8988T (cell line): ENCODE measurements around the gene RPS6KA1.
"Not testable (repeated sequence)": the region's sequence is repeated elsewhere in the genome, so short reads cannot be mapped to it uniquely, and the experiment has no call there.

Experiments used
- DNase-seq: peaks from one replicate; pipeline ENCODE4 v3.0.0; 2011

RPS6KA1 gene

DNA sequence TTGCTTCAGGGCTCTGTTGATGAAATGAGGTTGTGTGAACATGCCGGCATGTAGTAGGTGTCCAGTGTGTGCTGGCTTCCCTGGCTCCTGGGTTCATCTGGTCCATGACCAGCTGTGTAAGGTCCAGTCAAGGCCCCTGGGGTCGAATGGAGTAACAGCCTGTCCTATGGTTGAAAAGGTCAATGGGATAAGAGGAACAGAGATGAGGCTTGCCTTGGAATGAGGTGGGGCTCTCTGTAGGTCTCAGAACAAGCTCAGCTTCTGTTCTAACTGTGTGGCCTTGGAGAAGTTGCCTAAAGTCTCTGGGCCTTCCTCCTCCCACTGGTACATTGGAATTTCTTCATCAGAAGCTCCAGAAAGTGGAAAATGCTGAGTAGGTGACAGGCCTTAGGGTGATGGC is 26.6 kb downstream of the RPS6KA1 start:
- no peak for DNase-seq

DNA sequence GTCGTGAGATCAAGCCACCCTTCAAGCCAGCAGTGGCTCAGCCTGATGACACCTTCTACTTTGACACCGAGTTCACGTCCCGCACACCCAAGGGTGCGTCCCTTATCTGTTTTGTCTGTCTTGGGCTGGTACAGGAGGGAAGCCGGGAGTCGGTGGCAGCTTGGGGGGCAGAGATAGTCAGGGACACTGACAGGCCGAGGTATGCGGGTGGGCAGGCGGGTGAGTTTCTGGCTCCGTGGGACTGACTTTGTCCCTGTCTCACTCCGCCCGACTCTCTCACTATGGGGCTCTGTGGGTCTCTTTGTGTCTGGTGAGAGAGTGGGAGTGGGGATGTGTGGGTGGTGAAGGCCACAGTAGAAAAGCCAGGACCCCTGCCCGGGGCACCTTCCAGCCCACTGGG is 27.4 kb downstream of the RPS6KA1 start:
- no peak for DNase-seq

- no peak for DNase-seq
Observed at GRCh38 chr1:26558685-26559048, 29.1 kb downstream of the RPS6KA1 start.

- DNase-seq = no peak
Observed at GRCh38 chr1:26560403-26560780, 30.8 kb downstream of the RPS6KA1 start.

DNA sequence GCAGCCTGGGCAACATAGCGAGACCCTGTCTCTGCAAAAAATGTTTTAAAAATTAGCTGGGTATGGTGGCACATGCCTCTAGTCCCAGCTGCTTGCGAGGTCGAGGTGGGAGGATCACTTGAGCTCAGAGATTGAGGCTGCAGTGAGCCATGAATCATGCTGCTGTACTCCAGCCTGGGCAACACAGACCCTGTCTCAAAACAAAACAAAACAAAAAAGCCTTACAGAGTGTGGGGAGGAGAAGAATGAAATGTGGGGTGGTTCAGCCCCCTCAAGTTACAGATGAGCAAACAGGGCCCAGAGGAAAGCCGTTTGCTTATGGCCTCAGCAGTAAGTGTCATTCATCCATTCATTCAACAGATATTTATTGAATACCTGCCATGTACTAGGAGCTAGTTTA is 40.7 kb downstream of the RPS6KA1 start:
- DNase-seq = no peak

GRCh38 chr1:26571381-26571780 is 41.8 kb downstream of the RPS6KA1 start:
- DNase-seq = no peak

DNA sequence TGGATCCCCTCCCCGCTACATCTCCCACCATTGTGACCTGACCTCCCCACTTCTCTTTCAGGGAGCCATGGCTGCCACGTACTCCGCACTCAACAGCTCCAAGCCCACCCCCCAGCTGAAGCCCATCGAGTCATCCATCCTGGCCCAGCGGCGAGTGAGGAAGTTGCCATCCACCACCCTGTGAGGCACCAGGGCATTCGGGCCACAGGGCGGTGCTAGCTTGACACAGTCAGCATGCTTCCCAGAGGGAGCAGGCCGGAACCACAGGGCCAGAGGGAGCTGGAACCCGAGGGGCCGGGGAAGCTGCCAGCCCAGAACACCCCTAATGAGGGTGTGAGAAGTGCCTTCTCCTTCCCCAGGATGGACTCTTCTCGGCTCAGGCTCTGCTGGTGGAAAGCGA is 44.5 kb downstream of the RPS6KA1 start:
- DNase-seq = no peak

DNA sequence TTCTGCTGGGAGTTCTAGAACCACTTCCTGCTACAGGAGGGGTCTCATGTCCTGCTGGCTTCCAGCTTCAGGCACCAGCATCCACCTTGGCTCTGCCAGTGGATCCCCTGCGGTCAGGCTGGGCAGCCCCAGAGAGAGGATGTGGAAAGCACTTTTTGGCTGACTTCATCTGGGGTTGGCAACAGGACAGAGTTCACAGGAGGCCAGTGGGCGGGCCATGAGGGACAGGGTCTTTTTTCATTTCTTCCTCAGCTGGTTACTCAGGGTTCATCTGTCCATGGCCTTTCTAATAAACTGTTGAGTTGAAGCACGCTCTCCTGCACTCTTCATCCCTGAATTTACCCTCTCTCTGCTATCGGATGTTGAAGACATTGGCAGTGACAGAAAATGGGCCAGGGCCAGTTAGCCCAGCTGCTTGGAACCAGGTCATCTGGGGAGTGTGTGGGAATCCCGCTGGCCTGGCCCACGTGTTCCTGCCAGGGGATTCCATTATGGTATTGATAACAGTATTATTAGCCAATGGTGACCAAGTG is 45.2 kb downstream of the RPS6KA1 start:
- DNase-seq = no peak

- DNase-seq = no peak
Observed at GRCh38 chr1:26575348-26575747, 45.8 kb downstream of the RPS6KA1 start.

GRCh38 chr1:26578167-26578566 is 48.6 kb downstream of the RPS6KA1 start:
- DNase-seq = no peak

DNA sequence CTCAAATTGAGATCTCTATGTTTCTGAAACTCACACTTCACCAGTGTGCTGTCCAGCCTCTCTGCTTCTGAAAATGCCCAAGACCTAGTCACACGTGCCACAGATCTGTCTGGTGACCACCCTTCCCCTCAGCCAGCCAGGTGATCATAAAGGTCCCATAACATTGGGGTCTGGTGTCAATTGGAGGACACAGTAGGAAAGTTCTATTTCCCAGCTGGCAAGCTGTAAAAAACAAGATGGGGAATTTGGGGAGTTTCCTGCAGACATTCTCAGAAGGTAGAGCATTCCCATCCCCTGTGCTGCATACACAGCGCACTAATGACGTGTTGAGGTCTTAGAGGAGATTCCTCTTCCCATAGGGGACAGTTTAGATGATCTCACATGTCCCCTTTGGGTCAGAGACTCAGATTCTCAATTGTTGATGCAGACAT is 50.1 kb downstream of the RPS6KA1 start:
- DNase-seq = no peak

GRCh38 chr1:26580116-26580515 is 50.6 kb downstream of the RPS6KA1 start:
- DNase-seq = no peak

DNA sequence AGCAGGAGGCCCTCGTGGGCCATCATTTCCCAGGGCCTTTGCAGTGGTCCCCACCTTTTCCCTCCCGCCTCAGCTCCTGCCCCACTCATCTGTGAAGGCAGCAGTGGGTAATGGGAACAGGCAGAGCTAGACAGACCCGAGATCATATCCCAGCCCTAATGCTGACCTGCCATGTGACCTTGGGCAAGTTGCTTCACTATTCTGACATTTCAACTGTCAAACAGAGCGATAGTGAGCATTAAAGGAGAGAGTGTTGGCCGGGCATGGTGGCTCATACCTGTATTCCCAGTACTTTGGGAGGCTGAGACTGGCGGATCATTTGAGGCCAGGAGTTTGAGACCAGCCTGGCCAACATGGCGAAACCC is 51.7 kb downstream of the RPS6KA1 start:
- no peak for DNase-seq

GRCh38 chr1:26582053-26582835 is 52.7 kb downstream of the RPS6KA1 start:
- DNase-seq = no peak

DNA sequence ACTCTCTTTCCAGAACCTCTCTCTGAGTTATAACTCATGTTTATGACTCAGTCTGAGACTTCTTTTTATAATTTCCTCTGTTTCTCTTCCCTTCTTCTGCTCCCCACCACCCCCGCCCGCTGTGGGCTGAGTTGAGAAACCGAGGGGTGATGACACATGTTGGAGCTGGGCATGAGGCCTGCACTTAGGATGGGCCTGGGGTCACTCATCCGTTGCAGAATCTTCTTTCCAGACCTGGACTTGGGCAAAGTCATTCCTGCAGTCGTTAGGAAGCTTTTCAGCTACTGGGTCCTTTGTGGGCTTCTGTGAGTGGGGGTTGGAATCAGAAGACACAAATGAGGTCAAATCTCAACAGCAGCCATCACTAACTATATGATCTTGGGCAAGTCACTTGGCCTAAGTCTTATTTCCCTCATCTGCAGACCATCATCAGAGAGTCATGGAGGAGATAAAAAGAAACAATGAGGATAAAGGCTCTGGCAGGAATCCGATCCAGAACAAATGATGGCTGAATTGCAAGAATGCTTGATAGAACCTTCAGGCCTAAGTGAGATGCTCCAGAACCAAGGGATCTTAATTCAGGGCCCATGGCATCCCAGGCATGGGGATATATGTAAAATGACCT is 53.4 kb downstream of the RPS6KA1 start:
- no peak for DNase-seq

GRCh38 chr1:26583646-26584485 is 54.3 kb downstream of the RPS6KA1 start:
- DNase-seq = no peak

DNA sequence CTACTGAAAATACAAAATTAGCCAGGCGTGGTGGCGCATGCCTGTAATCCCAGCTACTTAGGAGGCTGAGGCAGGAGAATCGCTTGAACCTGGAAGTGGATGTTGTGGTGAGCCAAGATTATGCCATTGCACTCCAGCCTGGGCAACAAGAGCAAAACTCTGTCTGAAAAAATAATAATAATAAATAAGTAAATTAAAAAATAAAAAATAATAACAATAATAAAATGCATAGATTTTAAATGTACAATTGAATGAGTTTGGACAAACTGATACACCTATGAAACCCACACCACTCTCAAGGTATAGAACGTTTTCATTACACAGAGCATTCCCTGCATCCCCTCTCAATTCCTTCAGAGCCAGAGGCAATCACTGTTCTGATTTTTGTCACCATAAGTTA is 55.0 kb downstream of the RPS6KA1 start:
- not testable (repeated sequence) for DNase-seq

GRCh38 chr1:26585471-26585870 is 55.9 kb downstream of the RPS6KA1 start:
- DNase-seq = no peak

- no peak for DNase-seq
Observed at GRCh38 chr1:26593385-26593784, 63.8 kb downstream of the RPS6KA1 start.

- not testable (repeated sequence) for DNase-seq
Observed at GRCh38 chr1:26594593-26594992, 65.0 kb downstream of the RPS6KA1 start.

- DNase-seq = peak; percentile 42
Observed at GRCh38 chr1:26597629-26598039, 68.1 kb downstream of the RPS6KA1 start.

- DNase-seq = peak; percentile 11
Observed at GRCh38 chr1:26598890-26599289, 69.3 kb downstream of the RPS6KA1 start.

GRCh38 chr1:26602378-26602959 is 72.9 kb downstream of the RPS6KA1 start:
- no peak for DNase-seq
